ENCODE data around the gene TBC1D5. TPM values are rescaled to one million over a fixed set of nuclear protein-coding genes. Genes with fewer than 3 reads are reported as not detected.

The TBC1D5 gene
- total RNA-seq, 1 experiment from 2014 or later = 33.9 TPM

DNA sequence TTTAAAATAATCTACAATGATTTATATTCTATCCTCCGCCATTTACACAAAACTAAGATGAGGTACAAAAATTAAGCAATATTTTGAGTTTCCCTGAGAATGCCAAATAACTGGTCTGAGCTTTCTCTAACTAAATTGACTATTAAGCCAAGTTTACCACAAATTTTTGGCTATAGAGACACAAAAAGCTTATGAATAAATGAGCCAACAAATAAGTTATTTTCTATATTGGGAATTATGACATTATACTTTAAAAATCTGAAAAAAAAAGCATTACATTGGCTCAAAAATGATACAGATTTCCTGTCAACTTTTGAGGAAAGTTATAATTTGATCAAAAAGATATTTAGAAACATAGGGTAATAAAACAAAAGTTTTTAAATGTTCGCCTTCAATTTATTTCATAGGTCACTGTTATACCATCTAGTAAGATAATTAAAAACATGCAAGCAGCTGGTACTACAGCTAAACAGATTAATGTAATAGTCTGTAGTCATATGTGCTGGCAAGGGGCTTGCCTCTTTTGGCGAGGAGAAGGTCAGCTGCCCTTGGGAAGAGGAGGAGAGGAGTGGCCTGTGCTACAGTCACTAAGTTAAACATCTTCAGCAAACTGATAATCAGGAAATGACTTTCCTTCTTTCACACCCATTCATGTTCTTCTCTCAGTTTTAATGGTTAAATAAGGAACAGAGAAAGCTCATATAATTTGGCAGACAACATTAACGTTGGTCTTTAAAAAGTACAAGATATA, 318.5 kb downstream of the TBC1D5 start:
- Histone ChIP-seq H3K4me2 (ENCODE audit: low read length) (no peak overlapping the region), H3K79me2 (ENCODE audit: insufficient read depth, low read length) (no peaks in the 10 kb centered on the region), H3K36me3 (ENCODE audit: control insufficient read depth in 1 of 2, insufficient read depth in 2 of 2, low read length in 2 of 2) (no peaks in the 10 kb centered on the region), H3K4me3 (replicated peaks in 1 of 2; ENCODE audit: low read depth in 1 of 2, low read length in 2 of 2) (no peak overlapping the region), H3K27ac (ENCODE audit: low read depth, low read length) (no peak overlapping the region), H3K27me3 (ENCODE audit: insufficient read depth, low read length) (no peaks in the 10 kb centered on the region), H3K9ac (ENCODE audit: low read length) (no peak overlapping the region), H2AFZ (ENCODE audit: low read depth, low read length, poor library complexity, severe bottlenecking) (no peak overlapping the region), H3K4me1 (ENCODE audit: control insufficient read depth in 1 of 2, insufficient read depth in 2 of 2, low read length in 2 of 2) (no peaks in the 10 kb centered on the region), H4K20me1 (ENCODE audit: insufficient read depth) (no peaks in the 10 kb centered on the region), H3K9me2 (ENCODE audit: insufficient read depth) (no peaks in the 10 kb centered on the region), H3K9me3 (ENCODE audit: control insufficient read depth in 1 of 2, insufficient read depth in 1 of 2, low read depth in 1 of 2, low read length in 2 of 2) (no peaks in the 10 kb centered on the region)
- RAD21 ChIA-PET (ENCODE audit: low non-redundant PET in 1 of 2, low total read pairs in 2 of 2, uncharacterized antibody in 2 of 2, unreplicated experiment in 2 of 2) = no interaction called here
- DNase-seq (ENCODE audit: low read depth, low spot score) (no peak), ATAC-seq (no peak)
- no TSS peak for BruUV-seq (replicated peaks)
- CTCF ChIA-PET = no interaction called here
- POLR2A ChIA-PET = no interaction called here
- intact Hi-C loops (cut with micrococcal nuclease) = no loop called here
- TF ChIP-seq EGR1 (IDR thresholded peaks at IDR 0.05; ENCODE audit: low read depth) = no peak
- TF ChIP-seq SRF (IDR thresholded peaks at IDR 0.05; ENCODE audit: low read depth) = no peak
- TF ChIP-seq POLR2A (IDR thresholded peaks at IDR 0.05; ENCODE audit: borderline replicate concordance, extremely low read depth, insufficient read depth, insufficient read length) = no peak
- no peak for TF ChIP-seq EZH2 (IDR thresholded peaks at IDR 0.05)
- TF ChIP-seq, protein P1, sequence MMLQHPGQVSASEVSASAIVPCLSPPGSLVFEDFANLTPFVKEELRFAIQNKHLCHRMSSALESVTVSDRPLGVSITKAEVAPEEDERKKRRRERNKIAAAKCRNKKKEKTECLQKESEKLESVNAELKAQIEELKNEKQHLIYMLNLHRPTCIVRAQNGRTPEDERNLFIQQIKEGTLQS (IDR thresholded peaks at IDR 0.05) = no peak
- TF ChIP-seq JUND (IDR thresholded peaks at IDR 0.05) = no peak

- Histone ChIP-seq H3K27ac (ENCODE audit: low read depth, low read length) (no peak overlapping the region), H3K9me2 (ENCODE audit: insufficient read depth) (no peaks in the 10 kb centered on the region), H3K79me2 (ENCODE audit: insufficient read depth, low read length) (no peaks in the 10 kb centered on the region), H3K9ac (ENCODE audit: low read length) (no peak overlapping the region), H2AFZ (ENCODE audit: low read depth, low read length, poor library complexity, severe bottlenecking) (no peak overlapping the region), H3K4me3 (replicated peaks in 1 of 2; ENCODE audit: low read depth in 1 of 2, low read length in 2 of 2) (no peak overlapping the region), H3K4me2 (ENCODE audit: low read length) (no peak overlapping the region), H4K20me1 (ENCODE audit: insufficient read depth) (no peaks in the 10 kb centered on the region), H3K36me3 (ENCODE audit: control insufficient read depth in 1 of 2, insufficient read depth in 2 of 2, low read length in 2 of 2) (no peaks in the 10 kb centered on the region), H3K27me3 (ENCODE audit: insufficient read depth, low read length) (no peaks in the 10 kb centered on the region), H3K4me1 (ENCODE audit: control insufficient read depth in 1 of 2, insufficient read depth in 2 of 2, low read length in 2 of 2) (no peaks in the 10 kb centered on the region), H3K9me3 (ENCODE audit: control insufficient read depth in 1 of 2, insufficient read depth in 1 of 2, low read depth in 1 of 2, low read length in 2 of 2) (no peaks in the 10 kb centered on the region)
- CTCF ChIA-PET = no interaction called here
- DNase-seq (ENCODE audit: low read depth, low spot score) = no peak
- intact Hi-C loops (cut with micrococcal nuclease) = no loop called here
- POLR2A ChIA-PET = no interaction called here
- RAD21 ChIA-PET (ENCODE audit: low non-redundant PET in 1 of 2, low total read pairs in 2 of 2, uncharacterized antibody in 2 of 2, unreplicated experiment in 2 of 2) = no interaction called here
- no TSS peak for BruUV-seq (replicated peaks)
- ATAC-seq = no peak
- TF ChIP-seq EZH2phosphoT487 (IDR thresholded peaks at IDR 0.05; ENCODE audit: borderline replicate concordance) (no peak), ZNF274 (IDR thresholded peaks at IDR 0.05; ENCODE audit: low read depth, low read length) (no peak), SIN3A (IDR thresholded peaks at IDR 0.05; ENCODE audit: low read depth) (no peak), JUND (IDR thresholded peaks at IDR 0.05) (no peak), MAX (IDR thresholded peaks at IDR 0.05) (no peak), POLR2AphosphoS5 (IDR thresholded peaks at IDR 0.05; ENCODE audit: low read depth, low read length) (no peak), YY1 (IDR thresholded peaks at IDR 0.05; ENCODE audit: extremely low read depth, insufficient replicate concordance, low read depth, low read length) (no peak), CBX3 (IDR thresholded peaks at IDR 0.05; ENCODE audit: low read depth) (no peak), ZFX (IDR thresholded peaks at IDR 0.05) (no peak)
- TF ChIP-seq, protein P2, sequence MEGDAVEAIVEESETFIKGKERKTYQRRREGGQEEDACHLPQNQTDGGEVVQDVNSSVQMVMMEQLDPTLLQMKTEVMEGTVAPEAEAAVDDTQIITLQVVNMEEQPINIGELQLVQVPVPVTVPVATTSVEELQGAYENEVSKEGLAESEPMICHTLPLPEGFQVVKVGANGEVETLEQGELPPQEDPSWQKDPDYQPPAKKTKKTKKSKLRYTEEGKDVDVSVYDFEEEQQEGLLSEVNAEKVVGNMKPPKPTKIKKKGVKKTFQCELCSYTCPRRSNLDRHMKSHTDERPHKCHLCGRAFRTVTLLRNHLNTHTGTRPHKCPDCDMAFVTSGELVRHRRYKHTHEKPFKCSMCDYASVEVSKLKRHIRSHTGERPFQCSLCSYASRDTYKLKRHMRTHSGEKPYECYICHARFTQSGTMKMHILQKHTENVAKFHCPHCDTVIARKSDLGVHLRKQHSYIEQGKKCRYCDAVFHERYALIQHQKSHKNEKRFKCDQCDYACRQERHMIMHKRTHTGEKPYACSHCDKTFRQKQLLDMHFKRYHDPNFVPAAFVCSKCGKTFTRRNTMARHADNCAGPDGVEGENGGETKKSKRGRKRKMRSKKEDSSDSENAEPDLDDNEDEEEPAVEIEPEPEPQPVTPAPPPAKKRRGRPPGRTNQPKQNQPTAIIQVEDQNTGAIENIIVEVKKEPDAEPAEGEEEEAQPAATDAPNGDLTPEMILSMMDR (IDR thresholded peaks at IDR 0.05 in 2 of 3, conservative IDR thresholded peaks at IDR 0.05 in 1 of 3; ENCODE audit: borderline replicate concordance in 1 of 3, insufficient read depth in 1 of 3, low read depth in 2 of 3, low read length in 2 of 3) = no peak
- TF ChIP-seq, protein P3, sequence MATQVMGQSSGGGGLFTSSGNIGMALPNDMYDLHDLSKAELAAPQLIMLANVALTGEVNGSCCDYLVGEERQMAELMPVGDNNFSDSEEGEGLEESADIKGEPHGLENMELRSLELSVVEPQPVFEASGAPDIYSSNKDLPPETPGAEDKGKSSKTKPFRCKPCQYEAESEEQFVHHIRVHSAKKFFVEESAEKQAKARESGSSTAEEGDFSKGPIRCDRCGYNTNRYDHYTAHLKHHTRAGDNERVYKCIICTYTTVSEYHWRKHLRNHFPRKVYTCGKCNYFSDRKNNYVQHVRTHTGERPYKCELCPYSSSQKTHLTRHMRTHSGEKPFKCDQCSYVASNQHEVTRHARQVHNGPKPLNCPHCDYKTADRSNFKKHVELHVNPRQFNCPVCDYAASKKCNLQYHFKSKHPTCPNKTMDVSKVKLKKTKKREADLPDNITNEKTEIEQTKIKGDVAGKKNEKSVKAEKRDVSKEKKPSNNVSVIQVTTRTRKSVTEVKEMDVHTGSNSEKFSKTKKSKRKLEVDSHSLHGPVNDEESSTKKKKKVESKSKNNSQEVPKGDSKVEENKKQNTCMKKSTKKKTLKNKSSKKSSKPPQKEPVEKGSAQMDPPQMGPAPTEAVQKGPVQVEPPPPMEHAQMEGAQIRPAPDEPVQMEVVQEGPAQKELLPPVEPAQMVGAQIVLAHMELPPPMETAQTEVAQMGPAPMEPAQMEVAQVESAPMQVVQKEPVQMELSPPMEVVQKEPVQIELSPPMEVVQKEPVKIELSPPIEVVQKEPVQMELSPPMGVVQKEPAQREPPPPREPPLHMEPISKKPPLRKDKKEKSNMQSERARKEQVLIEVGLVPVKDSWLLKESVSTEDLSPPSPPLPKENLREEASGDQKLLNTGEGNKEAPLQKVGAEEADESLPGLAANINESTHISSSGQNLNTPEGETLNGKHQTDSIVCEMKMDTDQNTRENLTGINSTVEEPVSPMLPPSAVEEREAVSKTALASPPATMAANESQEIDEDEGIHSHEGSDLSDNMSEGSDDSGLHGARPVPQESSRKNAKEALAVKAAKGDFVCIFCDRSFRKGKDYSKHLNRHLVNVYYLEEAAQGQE (IDR thresholded peaks at IDR 0.05; ENCODE audit: low read depth) = no peak
Observed at GRCh38 chr3:17422636-17423035, 319.8 kb downstream of the TBC1D5 start.

All from HCT116 (cell line).